Measurements from ENCODE around the gene TMEM31. TPM values are rescaled to one million over a fixed set of nuclear protein-coding genes. Genes with fewer than 3 reads are reported as not detected.

The TMEM31 gene
- total and polyA plus RNA-seq, 2 donors (not counting 3 experiments of a cell fraction or from before 2014, with no cell fraction given) = not detected

- Histone ChIP-seq H2AFZ (ENCODE audit: low read depth, low read length) (no peak overlapping the region), H4K20me1 (replicated peaks; ENCODE audit: control insufficient read depth, extremely low read depth, insufficient read depth, low read length) (no peaks in the 10 kb centered on the region), H3K36me3 (ENCODE audit: control insufficient read depth in 2 of 2, extremely low read depth in 1 of 2, insufficient read depth in 2 of 2, low read length in 2 of 2) (peaks cover 5 to 12% of the 10 kb centered on the region in 2 experiments), H3K9me3 (replicated peaks; ENCODE audit: control insufficient read depth, insufficient read depth, low read length) (no peaks in the 10 kb centered on the region), H3K9ac (replicated peaks; ENCODE audit: extremely low read depth, insufficient read depth, low read length) (no peak overlapping the region), H3K4me2 (ENCODE audit: insufficient read depth, low read length) (no peak overlapping the region), H3K4me3 (replicated peaks in 1 of 3; ENCODE audit: insufficient read depth in 1 of 3, low read depth in 1 of 3, low read length in 3 of 3) (no peak overlapping the region), H3K4me1 (ENCODE audit: control insufficient read depth, extremely low read depth, insufficient read depth, low read length) (no peaks in the 10 kb centered on the region), H3K79me2 (ENCODE audit: control insufficient read depth, insufficient read depth, low read length) (peaks cover 10% of the 10 kb centered on the region), H3K27me3 (ENCODE audit: control insufficient read depth in 2 of 2, insufficient read depth in 2 of 2, low read length in 2 of 2) (no peaks in the 10 kb centered on the region), H3K9me1 (replicated peaks; ENCODE audit: control insufficient read depth, extremely low read depth, insufficient read depth, low read length) (no peaks in the 10 kb centered on the region), H3K27ac (ENCODE audit: insufficient read depth, low read depth, low read length) (no peak overlapping the region)
- no peak for FAIRE-seq
- no peak for DNase-seq (ENCODE audit: low read depth, low spot score)
- ChIA-PET POLR2A (interaction anchor here (0.6 kb wide), 1 partner anchor 9 kb away, joined by 3 read pairs; no protein-coding TSS in a partner anchor), CTCF (no interaction called here)
- TF ChIP-seq POLR2A (IDR thresholded peaks at IDR 0.05; ENCODE audit: low read depth, low read length) (no peak), FOS (IDR thresholded peaks at IDR 0.05; ENCODE audit: borderline replicate concordance, insufficient read depth, low read length) (no peak), JUN (IDR thresholded peaks at IDR 0.05; ENCODE audit: borderline replicate concordance, insufficient read depth, insufficient read length, low read depth) (no peak), MAX (IDR thresholded peaks at IDR 0.05; ENCODE audit: insufficient read depth, insufficient read length) (no peak), MYC (IDR thresholded peaks at IDR 0.05; ENCODE audit: low read depth, low read length) (no peak), EZH2 (IDR thresholded peaks at IDR 0.05; ENCODE audit: borderline replicate concordance, low read depth, low read length, severe bottlenecking) (no peak), POLR2AphosphoS5 (IDR thresholded peaks at IDR 0.05; ENCODE audit: insufficient read depth, low read depth, low read length) (no peak), CTCF (IDR thresholded peaks at IDR 0.05; ENCODE audit: extremely low read depth in 1 of 2, insufficient read depth in 1 of 2, low read depth in 1 of 2, low read length in 2 of 2) (no peak), GATA2 (IDR thresholded peaks at IDR 0.05; ENCODE audit: insufficient read depth, insufficient read length, low read depth, low read length) (no peak)
- intact Hi-C loops (cut with micrococcal nuclease) (no loop called here), dilution Hi-C loops (cut with MboI; ENCODE audit: extremely low pct_ligation_motif_present, low sequenced_read_pairs) (no loop called here)
- no TSS peak for BruUV-seq (replicated peaks)
Observed at GRCh38 chrX:103678199-103678993, 32.3 kb upstream of the TMEM31 start.
